GM18873 (cell line): Measurements from ENCODE around the gene CDC123.
"Not testable (repeated sequence)": the region's sequence is repeated elsewhere in the genome, so short reads cannot be mapped to it uniquely, and the experiment has no call there.

Source experiments
- ATAC-seq: cut with Tn5 transposase; IDR thresholded peaks from one replicate; pipeline ENCODE4 v1.9.1; 2021; ENCODE audit warnings: mild to moderate bottlenecking, moderate library complexity, moderate number of reproducible peaks; ENCODE audit not compliant: unreplicated experiment, low FRiP score

The CDC123 gene

GRCh38 chr10:12195603-12196506 lies at the start of gene CDC123, which contains the start of gene NUDT5:
CDC123 (plus strand) TSS chr10:12196188; CDS start chr10:12196246, 58 bp downstream.
NUDT5 (minus strand) TSS chr10:12195891; CDS start chr10:12186291, 9,600 bp downstream.
- peak; percentile 80 for ATAC-seq

DNA sequence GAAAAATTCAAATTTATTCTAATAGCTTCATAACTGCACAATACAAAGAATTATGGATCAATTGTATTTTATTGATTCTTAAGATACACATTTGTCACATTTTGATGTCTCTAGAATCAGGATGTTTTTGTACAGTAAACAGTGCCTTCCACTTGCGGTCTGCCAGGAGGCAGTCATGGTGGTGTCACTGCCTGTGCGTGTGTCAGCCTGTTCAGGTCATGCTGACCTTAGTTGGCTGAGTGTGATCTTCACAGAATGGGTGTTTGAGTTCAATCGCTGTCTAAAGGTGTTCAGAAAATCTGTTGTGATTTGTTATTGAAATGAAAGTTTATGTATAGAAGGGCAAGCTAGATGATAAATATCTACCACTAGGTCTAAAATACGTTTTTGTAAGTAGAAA lies 45.8 kb upstream of the CDC123 start:
- ATAC-seq: no peak

- ATAC-seq: no peak
Measured at GRCh38 chr10:12154516-12154915, 41.5 kb upstream of the CDC123 start.

- no peak for ATAC-seq
Measured at GRCh38 chr10:12156367-12157123, 39.4 kb upstream of the CDC123 start.

DNA sequence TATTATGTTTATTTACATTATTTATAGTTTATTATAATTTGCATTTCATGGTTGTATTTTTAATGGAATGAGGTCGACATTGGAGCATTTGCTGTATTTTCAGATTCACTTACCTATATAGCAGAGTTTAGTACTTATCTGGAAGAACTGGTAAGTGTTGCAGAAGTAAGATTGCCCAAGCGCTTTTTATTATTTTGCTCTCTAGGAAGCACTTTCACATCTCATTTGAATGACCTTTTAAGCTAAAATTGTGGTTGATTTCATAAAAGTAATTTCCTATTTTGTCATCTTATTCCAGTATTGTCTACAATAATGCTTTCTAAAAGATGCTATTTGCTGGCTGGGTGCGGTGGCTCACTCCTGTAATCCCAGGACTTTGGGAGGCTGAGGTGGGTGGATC lies 37.9 kb upstream of the CDC123 start:
- ATAC-seq: no peak

DNA sequence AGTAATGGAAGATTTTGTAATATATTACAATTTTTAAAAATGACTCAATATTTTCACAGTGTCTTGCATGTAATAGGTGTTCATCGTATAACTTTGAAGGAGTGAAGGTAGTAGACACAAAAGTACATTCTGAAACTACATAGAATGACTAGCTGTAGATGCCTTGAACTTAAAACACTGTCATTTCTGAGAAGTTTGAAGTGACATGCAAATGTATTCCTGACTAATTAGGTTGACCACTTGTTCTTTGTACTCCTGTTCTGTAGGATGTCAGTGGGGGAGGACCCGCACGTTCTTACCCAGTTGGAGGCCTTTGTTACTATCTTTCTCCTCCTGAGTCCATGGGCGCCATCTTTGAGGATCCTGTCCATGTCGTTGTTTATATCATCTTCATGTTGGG lies 35.3 kb upstream of the CDC123 start:
- no peak for ATAC-seq

- no peak for ATAC-seq
Measured at GRCh38 chr10:12162927-12163326, 33.1 kb upstream of the CDC123 start.

DNA sequence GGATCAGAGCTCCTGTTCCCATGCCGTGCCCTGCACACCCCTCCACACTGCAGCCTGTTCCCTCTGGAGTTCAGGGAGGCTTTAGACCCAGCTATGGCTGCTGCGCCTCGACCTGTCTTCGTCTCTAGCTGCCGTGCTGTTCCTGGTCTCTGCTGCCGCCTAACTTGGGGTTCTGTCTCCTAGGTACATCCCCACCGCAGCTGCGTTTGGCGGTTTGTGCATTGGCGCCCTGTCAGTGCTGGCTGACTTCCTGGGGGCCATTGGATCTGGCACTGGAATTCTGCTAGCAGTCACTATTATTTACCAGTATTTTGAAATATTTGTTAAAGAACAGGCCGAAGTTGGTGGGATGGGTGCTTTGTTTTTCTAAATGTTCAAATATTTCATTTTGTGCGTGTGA lies 31.9 kb upstream of the CDC123 start:
- ATAC-seq: no peak

- ATAC-seq: no peak
Measured at GRCh38 chr10:12165036-12165435, 31.0 kb upstream of the CDC123 start.

- ATAC-seq: no peak
Measured at GRCh38 chr10:12165999-12166775, 29.8 kb upstream of the CDC123 start.

DNA sequence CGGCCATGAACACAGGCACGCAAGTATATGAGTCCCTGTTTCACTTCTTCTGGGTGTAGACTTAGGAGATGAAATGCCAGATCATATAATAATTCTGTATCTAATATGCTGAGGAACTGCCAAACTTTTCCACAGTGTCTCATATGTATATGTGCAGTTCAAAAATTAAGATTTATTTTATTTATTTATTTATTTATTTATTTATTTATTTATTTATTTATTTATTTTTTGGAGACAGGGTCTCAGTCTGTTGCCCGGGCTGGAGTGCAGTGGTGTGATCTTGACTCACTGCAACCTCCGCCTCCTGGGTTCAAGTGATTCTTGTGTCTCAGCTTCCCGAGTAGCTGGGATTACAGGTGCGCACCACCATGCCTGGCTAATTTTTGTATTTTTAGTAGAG lies 24.5 kb upstream of the CDC123 start:
- not testable (repeated sequence) for ATAC-seq

DNA sequence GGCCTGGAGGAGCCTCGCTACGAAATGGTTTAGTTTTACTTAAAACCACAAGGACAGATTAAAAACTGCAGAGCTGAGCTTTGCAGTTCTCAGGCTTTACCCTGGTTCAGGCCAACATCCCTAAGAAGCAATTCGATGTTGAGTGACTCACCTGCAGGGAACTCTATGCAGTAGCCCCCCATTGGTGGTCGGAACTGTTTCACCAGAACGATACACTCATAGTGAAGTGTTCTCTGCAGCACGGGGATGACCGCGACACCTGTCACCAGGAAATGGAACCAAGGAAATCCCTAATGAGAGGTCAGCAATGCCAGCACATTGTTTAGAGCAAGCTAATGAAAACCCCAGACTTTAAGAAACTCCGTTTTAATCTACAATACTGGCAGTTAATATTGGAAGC lies 18.3 kb upstream of the CDC123 start:
- ATAC-seq: no peak

- ATAC-seq: no peak
Measured at GRCh38 chr10:12179606-12180170, 16.3 kb upstream of the CDC123 start.

GRCh38 chr10:12180221-12180974 lies 15.6 kb upstream of the CDC123 start:
- no peak for ATAC-seq

DNA sequence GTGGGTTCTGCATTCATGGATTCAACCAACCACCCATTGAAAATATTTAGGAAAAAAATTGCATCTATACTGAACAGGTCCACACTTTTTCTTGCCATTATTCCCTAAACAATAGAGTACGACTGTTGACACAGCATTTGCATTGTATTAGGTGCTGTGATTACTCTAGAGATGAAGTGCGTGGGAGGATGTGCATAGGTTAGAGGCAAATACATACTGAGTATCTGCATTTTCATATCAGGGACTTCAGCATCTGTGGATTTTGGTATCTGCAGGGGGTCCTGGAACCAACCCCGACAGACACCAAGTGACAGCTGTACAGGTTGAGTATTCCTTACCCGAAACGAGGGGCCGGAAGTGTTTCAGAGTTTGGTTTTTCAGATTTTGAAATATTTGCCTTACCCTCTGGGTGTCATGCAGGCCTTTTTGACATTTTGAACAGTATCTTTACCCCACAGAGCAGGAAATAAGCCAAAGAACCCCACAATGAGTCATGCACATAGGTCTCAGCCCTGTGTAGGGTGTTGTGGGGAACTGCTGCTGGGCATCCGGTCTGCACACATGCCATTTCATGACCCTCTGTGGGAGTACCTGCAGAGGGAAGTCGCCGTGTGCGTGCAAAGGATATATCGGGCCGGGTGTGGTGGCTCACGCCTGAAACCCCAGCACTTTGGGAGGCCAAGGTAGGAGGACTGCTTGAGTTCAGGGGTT lies 14.8 kb upstream of the CDC123 start:
- peak; percentile 60 for ATAC-seq

GRCh38 chr10:12184165-12184564 lies 11.8 kb upstream of the CDC123 start:
- no peak for ATAC-seq

DNA sequence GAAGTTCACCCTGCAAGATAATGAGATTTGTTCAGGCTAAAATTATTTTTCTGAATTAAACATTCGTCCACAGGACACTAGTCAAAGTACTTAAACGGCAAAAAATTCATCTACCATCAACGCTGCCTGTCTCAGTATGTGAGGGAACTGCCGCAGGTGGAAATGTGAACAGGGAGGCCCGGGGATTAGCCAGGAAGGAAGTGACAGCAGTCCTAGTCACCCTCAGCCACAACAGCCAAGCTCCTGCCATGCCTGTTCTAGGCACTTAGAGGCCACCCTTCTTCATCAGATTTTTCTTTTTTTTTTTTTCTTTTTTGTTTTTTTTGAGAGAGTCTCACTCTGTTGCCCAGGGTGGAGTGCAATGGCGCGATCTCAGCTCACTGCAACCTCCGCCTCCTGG lies 9.7 kb upstream of the CDC123 start:
- ATAC-seq: no peak

DNA sequence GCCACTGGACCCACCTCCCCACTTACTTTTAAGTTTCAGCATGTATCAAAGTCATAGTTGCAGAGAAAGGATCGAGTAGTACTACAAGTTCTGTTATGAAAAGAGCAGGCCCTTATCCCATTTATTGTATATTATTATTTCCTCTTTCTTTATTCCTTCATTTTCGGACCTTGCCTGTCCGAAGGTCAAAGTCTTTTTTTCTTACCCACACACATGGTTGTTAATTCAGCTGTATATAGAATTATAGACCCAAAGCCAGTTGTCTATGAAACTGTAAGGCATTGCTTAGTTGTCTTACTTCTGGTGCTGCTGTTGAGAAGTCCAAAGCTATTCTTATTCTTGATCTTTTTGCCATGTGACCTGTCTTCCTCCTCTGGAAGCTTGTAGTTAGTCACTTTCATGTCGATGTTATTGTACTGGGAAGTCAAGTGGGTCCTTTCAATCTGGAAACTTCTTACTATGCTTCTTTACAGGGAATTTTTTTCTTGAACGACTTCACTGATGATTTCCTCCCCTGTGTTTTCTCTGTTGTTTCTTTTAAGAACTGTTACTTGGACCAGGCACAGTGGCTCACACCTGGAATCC lies 8.6 kb upstream of the CDC123 start:
- no peak for ATAC-seq

DNA sequence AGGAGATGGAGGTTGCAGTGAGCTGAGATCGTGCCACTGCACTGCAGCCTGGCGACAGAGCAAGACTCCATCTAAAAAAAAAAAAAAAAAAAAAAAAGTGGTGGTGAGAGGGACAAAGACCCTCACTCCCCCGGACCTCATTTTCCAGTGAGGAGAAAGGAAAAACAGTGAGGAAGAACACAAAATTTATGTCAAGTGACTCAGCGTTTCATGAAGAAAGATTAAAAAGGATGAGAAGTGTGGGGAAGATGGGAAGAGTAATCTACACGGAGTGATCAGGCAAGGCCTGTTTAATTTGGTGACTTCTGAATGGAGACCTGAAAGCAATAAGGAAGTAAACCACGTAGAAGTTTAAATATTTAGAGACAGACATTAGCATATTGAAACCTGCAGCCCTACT lies 7.3 kb upstream of the CDC123 start:
- no peak for ATAC-seq
